Panc1 (cell line): ENCODE measurements around the gene MED25. TPM values are rescaled to one million over a fixed set of nuclear protein-coding genes. Genes with fewer than 3 reads are reported as not detected.

Source experiments
- ATAC-seq: fragments of 200-7000 bp; cut with Tn5 transposase; 2 replicates; pipeline ENCODE4 v1.9.1; 2020; ENCODE audit warnings: mild to moderate bottlenecking, moderate library complexity
- BruUV-seq: library from RNA; stranded (reverse); fragments of 400-500 nt; replicated peaks from 2 replicates; lab custom pipeline; 2021; lab: Mats Ljungman, UMichigan
- CTCF ChIA-PET: fragments of 300-600 bp; sonication (Branson Sonifier 250); formaldehyde crosslinking; loops from one replicate; lab custom pipeline; 2022; ENCODE audit warnings: antibody characterized with exemption; lab: Charles Lee
- POLR2A ChIA-PET: fragments of 300-600 bp; sonication (Branson Sonifier 250); formaldehyde crosslinking; loops from one replicate; lab custom pipeline; 2022; ENCODE audit warnings: antibody characterized with exemption; lab: Charles Lee
- DNase-seq: peaks from one replicate; pipeline ENCODE4 v3.0.0-alpha.2; 2010; ENCODE audit warnings: low read depth, low spot score
- H3K27ac ChIP-seq: 2 replicates; pipeline ENCODE4 v1.5.1; 2011; ENCODE audit warnings: mild to moderate bottlenecking, low read length, inconsistent platforms
- H3K27me3 ChIP-seq: fragments of 200-500 bp; sonication (Bioruptor generic); 2 replicates; pipeline ENCODE4 v1.6.0; 2014; ENCODE audit warnings: low read length, inconsistent platforms; ENCODE audit not compliant: control insufficient read depth, insufficient read depth
- H3K36me3 ChIP-seq: fragments of 200-500 bp; sonication (Bioruptor generic); 2 replicates; pipeline ENCODE4 v1.5.1; 2014; ENCODE audit warnings: inconsistent platforms, mild to moderate bottlenecking, low read length, moderate library complexity; ENCODE audit not compliant: control insufficient read depth, insufficient read depth
- H3K4me1 ChIP-seq: 2 replicates; pipeline ENCODE4 v1.5.1; 2011; ENCODE audit warnings: inconsistent platforms, mild to moderate bottlenecking, low read length, moderate library complexity; ENCODE audit not compliant: control insufficient read depth, insufficient read depth
- H3K4me3 ChIP-seq, 2 experiments: 2 replicates each; pipeline ENCODE4 v1.5.1; 2011 to 2012; ENCODE audit warnings: low read depth in 2 of 2, low read length in 2 of 2, mild to moderate bottlenecking in 2 of 2, inconsistent platforms in 1 of 2, moderate library complexity in 1 of 2
- H3K9me3 ChIP-seq: fragments of 200-500 bp; sonication (Bioruptor generic); 2 replicates; pipeline ENCODE4 v1.5.1; 2014; ENCODE audit warnings: low read depth, mild to moderate bottlenecking, inconsistent platforms, low read length, moderate library complexity; ENCODE audit not compliant: control insufficient read depth, insufficient read depth
- CTCF ChIP-seq: fragments of 450-650 bp; IDR thresholded peaks from 2 replicates; pipeline ENCODE4 v1.5.1; 2017; ENCODE audit warnings: mild to moderate bottlenecking
- POLR2AphosphoS5 ChIP-seq: IDR thresholded peaks from 2 replicates; pipeline ENCODE4 v1.6.1; 2012; ENCODE audit warnings: mild to moderate bottlenecking, low read depth, low read length, moderate library complexity
- REST ChIP-seq, 2 experiments: IDR thresholded peaks; 2 replicates each; pipeline ENCODE4 v1.6.1; 2011 to 2012; ENCODE audit warnings: low read depth in 2 of 2, control low read depth in 1 of 2, low read length in 1 of 2, mild to moderate bottlenecking in 1 of 2, moderate library complexity in 1 of 2; ENCODE audit not compliant: insufficient read depth in 1 of 2
- SIN3A ChIP-seq: IDR thresholded peaks from 2 replicates; pipeline ENCODE4 v1.6.1; 2012; ENCODE audit warnings: low read depth, mild to moderate bottlenecking, low read length, moderate library complexity, borderline replicate concordance; ENCODE audit not compliant: insufficient read depth
- TCF7L2 ChIP-seq: IDR thresholded peaks from 2 replicates; pipeline ENCODE4 v1.6.1; 2011; ENCODE audit warnings: mild to moderate bottlenecking, low read depth, low read length, inconsistent platforms
- in situ Hi-C: cut with HindIII; loops from 2 replicates; pipeline ENCODE4 v1.10.0; 2016; ENCODE audit warnings: low sequenced_read_pairs, low pct_unique_long_range_greater_than_20kb
- intact Hi-C: fragments of 100-400 bp; cut with micrococcal nuclease; formaldehyde crosslinking; loops from one replicate; pipeline ENCODE4 v1.10.0; 2022; ENCODE audit not compliant: unreplicated experiment
- total RNA-seq: library from RNA; stranded (reverse); gene quantifications from one replicate; pipeline ENCODE4 v1.2.1, GENCODE V29; 2021; ENCODE audit not compliant: unreplicated experiment

MED25 gene
- total RNA-seq, 1 experiment from 2014 or later = 52.4 TPM

- H3K4me3 ChIP-seq = no peak overlapping the region
- CTCF ChIA-PET = no interaction called here
- peak overlapping the region; percentile 23; the same call in 1 of the 2 replicates for H3K27ac ChIP-seq
- in situ Hi-C loops = no loop called here
- DNase-seq (no peak), ATAC-seq (no peak)
- POLR2A ChIA-PET = no interaction called here
- intact Hi-C loops = no loop called here
- TF ChIP-seq SIN3A (no peak), CTCF (no peak), POLR2AphosphoS5 (no peak), REST (IDR thresholded peaks at IDR 0.05; ENCODE audit: insufficient read depth in 1 of 2, low read depth in 2 of 2, low read length in 1 of 2) (no peak), TCF7L2 (no peak)
- H3K9me3 ChIP-seq = no peaks in the 10 kb centered on the region
- H3K4me1 ChIP-seq = peaks cover 28% of the 10 kb centered on the region
- H3K36me3 ChIP-seq = no peaks in the 10 kb centered on the region
- no peaks in the 10 kb centered on the region for H3K27me3 ChIP-seq
- no TSS peak for BruUV-seq
These were observed 36.5 kb downstream of the MED25 start for GRCh38 chr19:49854378-49855263.

- Histone ChIP-seq H3K9me3 (no peaks in the 10 kb centered on the region), H3K4me1 (peaks cover 33% of the 10 kb centered on the region), H3K27ac (peak overlapping the region; percentile 39; the same call in 1 of the 2 replicates), H3K36me3 (no peaks in the 10 kb centered on the region), H3K27me3 (no peaks in the 10 kb centered on the region), H3K4me3 (no peak overlapping the region)
- DNase-seq (no peak), ATAC-seq (no peak)
- intact Hi-C loops = no loop called here
- CTCF ChIA-PET = no interaction called here
- BruUV-seq = no TSS peak
- TF ChIP-seq POLR2AphosphoS5 (no peak), REST (IDR thresholded peaks at IDR 0.05; ENCODE audit: insufficient read depth in 1 of 2, low read depth in 2 of 2, low read length in 1 of 2) (no peak), SIN3A (no peak)
- in situ Hi-C loops = no loop called here
- POLR2A ChIA-PET = no interaction called here
These were observed 37.2 kb downstream of the MED25 start for GRCh38 chr19:49855277-49855675.
